ENCODE measurements around the gene PAK5. TPM values are rescaled to one million over a fixed set of nuclear protein-coding genes. Genes with fewer than 3 reads are reported as not detected.

Gene PAK5
- total RNA-seq, 4 donors from 2014 or later = 0.22 TPM; not detected in 3

DNA sequence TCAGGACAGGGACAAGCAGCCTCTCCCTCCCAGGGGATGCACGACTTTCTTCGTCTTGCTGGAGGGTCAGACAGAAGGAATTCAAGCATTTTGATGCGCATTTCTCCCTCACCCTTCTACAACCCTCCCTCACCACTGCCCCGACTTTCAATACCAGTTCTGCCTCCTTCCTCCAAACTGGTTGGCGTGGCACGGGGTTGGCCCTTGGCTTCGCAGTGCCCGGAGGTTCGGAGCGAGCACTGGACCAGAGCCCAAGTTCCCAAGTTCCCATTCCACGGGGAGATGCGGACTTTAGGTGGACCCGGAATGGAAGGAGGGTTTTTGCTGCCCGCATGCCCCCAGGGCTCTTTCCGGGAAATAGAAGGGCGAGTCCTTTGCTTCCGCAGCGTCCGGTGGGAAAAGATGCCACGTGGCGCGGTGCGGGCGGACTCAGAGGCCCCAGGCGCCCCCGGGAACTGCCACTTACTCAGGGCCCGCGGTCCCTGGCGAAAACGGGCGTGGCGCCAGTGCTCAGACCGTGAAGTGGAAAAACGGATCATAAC, 332.5 kb downstream of the PAK5 start:
- no peaks in the 10 kb centered on the region for H3K9me3 ChIP-seq
- no peak for DNase-seq (ENCODE audit: low spot score in 2 of 2)
- 19 to 42% methylated on average over 17 to 34 of the region's 34 CpGs for WGBS, 2 donors
- peaks cover 0 to 38% (median 8%) of the 10 kb centered on the region in 4 donors for H3K4me1 ChIP-seq
- H3K36me3 ChIP-seq = no peaks in the 10 kb centered on the region
- H3K27me3 ChIP-seq = peaks cover 0 to 46% of the 10 kb centered on the region in 2 donors
- no peak overlapping the region for H3K27ac ChIP-seq
- TF ChIP-seq, protein P1, sequence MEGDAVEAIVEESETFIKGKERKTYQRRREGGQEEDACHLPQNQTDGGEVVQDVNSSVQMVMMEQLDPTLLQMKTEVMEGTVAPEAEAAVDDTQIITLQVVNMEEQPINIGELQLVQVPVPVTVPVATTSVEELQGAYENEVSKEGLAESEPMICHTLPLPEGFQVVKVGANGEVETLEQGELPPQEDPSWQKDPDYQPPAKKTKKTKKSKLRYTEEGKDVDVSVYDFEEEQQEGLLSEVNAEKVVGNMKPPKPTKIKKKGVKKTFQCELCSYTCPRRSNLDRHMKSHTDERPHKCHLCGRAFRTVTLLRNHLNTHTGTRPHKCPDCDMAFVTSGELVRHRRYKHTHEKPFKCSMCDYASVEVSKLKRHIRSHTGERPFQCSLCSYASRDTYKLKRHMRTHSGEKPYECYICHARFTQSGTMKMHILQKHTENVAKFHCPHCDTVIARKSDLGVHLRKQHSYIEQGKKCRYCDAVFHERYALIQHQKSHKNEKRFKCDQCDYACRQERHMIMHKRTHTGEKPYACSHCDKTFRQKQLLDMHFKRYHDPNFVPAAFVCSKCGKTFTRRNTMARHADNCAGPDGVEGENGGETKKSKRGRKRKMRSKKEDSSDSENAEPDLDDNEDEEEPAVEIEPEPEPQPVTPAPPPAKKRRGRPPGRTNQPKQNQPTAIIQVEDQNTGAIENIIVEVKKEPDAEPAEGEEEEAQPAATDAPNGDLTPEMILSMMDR (IDR thresholded peaks at IDR 0.05) = no peak
- TF ChIP-seq EP300 (IDR thresholded peaks at IDR 0.05) = no peak
- no peak for TF ChIP-seq POLR2A (IDR thresholded peaks at IDR 0.05)
- H3K4me3 ChIP-seq = peak overlapping the region in 2 of 4 donors; percentile 15 to 17

DNA sequence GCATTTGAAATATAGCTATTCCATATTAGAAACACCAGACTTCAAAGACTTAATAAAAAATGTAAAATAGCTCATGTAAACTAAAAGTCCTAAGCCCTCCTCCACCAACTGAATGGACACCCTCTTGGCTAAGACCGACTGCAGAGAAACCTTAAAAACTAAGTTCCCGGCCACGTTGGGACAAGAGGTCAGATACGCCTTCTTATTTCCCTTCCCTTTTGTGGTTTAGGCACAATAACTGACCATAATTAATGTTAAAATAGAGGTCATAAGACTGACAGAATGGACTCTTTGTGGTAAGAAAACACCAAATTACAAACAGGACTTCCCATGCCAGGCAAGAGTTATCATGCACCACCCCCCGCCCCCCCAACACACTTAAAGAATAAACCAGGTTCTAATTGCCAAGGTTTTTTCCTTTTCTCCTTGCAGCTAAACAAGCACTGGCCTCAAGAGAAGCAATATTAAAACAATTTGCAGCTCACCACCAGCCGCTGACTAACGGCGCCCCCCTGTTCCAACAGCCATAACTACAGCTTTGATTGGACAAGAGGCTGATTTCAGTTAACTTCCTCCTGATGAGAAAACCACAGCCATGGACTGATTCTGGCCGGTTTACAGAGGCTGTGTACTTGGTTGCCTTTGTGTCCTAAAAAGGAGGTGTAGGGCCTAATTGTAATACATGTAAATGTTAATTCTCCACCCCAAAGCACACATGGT, 335.2 kb downstream of the PAK5 start:
- H3K27me3 ChIP-seq = peaks cover 0 to 34% of the 10 kb centered on the region in 2 donors
- peak in 1 of 2 donors; percentile 13 for DNase-seq (ENCODE audit: low spot score in 2 of 2)
- H3K9me3 ChIP-seq = no peaks in the 10 kb centered on the region
- H3K27ac ChIP-seq = no peak overlapping the region
- no peak overlapping the region for H3K4me3 ChIP-seq
- no peaks in the 10 kb centered on the region for H3K36me3 ChIP-seq
- TF ChIP-seq POLR2A (IDR thresholded peaks at IDR 0.05) (no peak), EP300 (IDR thresholded peaks at IDR 0.05) (no peak)
- TF ChIP-seq, protein P1 (IDR thresholded peaks at IDR 0.05) = peak in 2 of 5 experiments; percentile 16 to 30
- WGBS, 2 donors = 25% methylated on average over 9 of the region's 9 CpGs
- H3K4me1 ChIP-seq = peaks cover 0 to 37% (median 8%) of the 10 kb centered on the region in 4 donors

DNA sequence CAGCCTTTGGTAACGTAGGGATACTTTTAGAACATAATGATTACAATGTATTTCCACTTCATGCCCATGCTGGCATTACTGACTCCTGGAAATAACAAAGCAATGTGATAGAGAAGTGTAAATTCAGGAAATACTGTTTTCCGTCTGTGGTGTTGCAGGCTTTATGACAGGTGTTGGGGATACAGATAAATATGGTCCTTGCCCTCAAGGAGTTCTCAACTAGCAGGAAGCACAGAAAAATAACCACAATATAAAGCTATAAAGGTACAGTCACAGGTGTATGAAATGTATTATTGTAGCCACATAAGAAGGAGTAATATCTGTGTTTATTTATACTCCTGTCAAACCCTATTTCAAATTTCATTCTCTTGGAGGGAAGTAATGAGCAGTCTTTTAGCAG, 337.4 kb downstream of the PAK5 start:
- no peak for DNase-seq (ENCODE audit: low spot score in 2 of 2)
- 85 to 93% methylated on average over 2 of the region's 2 CpGs for WGBS, 2 donors
- TF ChIP-seq POLR2A (IDR thresholded peaks at IDR 0.05) = no peak
- no peak for TF ChIP-seq EP300 (IDR thresholded peaks at IDR 0.05)
- TF ChIP-seq, protein P1 (IDR thresholded peaks at IDR 0.05) = no peak
- no peaks in the 10 kb centered on the region for H3K9me3 ChIP-seq
- no peak overlapping the region for H3K4me3 ChIP-seq
- peaks cover 0 to 12% of the 10 kb centered on the region in 2 donors for H3K27me3 ChIP-seq
- H3K27ac ChIP-seq = no peak overlapping the region
- H3K36me3 ChIP-seq = no peaks in the 10 kb centered on the region
- H3K4me1 ChIP-seq = peaks cover 0 to 16% (median 3%) of the 10 kb centered on the region in 4 donors

DNA sequence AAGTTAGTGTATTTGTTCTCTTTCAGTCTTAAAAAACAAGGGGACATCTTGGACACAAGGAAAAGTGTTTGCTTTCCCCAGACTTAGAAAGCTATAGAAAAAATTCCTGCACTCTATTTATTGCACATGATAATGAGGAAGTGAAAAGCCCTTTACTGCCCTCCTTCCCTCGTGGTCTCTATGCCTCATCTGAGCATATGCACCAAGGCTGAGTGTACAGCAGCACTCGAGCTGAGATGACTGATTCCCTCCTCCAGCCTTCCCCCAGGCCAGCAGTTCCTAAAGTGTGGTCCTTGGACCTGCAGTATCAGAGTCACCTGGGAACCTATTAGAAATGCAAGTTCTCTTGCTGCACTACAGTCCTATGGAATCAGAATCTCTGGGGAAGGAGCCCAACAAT, 338.8 kb downstream of the PAK5 start:
- Histone ChIP-seq H3K4me3 (no peak overlapping the region), H3K27ac (no peak overlapping the region), H3K27me3 (no peaks in the 10 kb centered on the region), H3K4me1 (peaks cover 0 to 12% (median 3%) of the 10 kb centered on the region in 4 donors), H3K9me3 (no peaks in the 10 kb centered on the region), H3K36me3 (no peaks in the 10 kb centered on the region)
- WGBS, 2 donors = 9 to 26% methylated on average over 2 of the region's 2 CpGs
- no peak for DNase-seq (ENCODE audit: low spot score in 2 of 2)
- TF ChIP-seq EP300 (IDR thresholded peaks at IDR 0.05) (no peak), POLR2A (IDR thresholded peaks at IDR 0.05) (no peak)
- TF ChIP-seq, protein P1 (IDR thresholded peaks at IDR 0.05) = no peak
